ENCODE results near the gene GGTLC2.

DNA sequence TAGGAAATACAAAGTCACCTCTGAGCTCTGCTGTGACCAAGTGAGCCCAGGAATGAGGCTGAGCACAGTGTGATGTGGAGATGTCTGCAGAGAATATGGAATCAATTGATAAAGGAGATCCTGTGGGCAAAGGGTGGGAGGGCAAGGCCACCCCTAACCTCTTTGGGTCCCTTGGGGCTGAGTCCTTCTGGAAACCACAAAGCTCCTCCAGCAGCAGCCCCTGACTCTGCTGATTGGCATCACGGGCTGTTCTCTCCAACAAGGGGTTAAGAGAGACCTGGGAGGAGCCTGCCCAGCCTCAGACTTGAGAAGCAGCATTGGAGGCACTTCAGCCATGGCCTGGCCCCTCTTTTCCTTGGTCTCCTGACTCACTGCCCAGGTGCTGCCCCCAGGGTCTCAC lies 49.7 kb downstream of the GGTLC2 start:
- TF ChIP-seq, protein P1, sequence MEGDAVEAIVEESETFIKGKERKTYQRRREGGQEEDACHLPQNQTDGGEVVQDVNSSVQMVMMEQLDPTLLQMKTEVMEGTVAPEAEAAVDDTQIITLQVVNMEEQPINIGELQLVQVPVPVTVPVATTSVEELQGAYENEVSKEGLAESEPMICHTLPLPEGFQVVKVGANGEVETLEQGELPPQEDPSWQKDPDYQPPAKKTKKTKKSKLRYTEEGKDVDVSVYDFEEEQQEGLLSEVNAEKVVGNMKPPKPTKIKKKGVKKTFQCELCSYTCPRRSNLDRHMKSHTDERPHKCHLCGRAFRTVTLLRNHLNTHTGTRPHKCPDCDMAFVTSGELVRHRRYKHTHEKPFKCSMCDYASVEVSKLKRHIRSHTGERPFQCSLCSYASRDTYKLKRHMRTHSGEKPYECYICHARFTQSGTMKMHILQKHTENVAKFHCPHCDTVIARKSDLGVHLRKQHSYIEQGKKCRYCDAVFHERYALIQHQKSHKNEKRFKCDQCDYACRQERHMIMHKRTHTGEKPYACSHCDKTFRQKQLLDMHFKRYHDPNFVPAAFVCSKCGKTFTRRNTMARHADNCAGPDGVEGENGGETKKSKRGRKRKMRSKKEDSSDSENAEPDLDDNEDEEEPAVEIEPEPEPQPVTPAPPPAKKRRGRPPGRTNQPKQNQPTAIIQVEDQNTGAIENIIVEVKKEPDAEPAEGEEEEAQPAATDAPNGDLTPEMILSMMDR (IDR thresholded peaks at IDR 0.05) = no peak
- TF ChIP-seq POLR2AphosphoS5 (IDR thresholded peaks at IDR 0.05; ENCODE audit: low read depth, low read length) = no peak

Measured in Panc1 (cell line).